Muscle of back (tissue), 13 donors: ENCODE results near the gene SDHB. TPM values are rescaled to one million over a fixed set of nuclear protein-coding genes. Genes with fewer than 3 reads are reported as not detected.

Experiments
- DNase-seq, 3 donors: peaks; one replicate each; pipeline versions ENCODE4 v3.0.0 to v3.0.0-alpha.2; 2013
- long read RNA-seq, 9 donors: transcript quantifications; one replicate each; lab custom pipeline, GENCODE V29; 2026
- polyA plus RNA-seq, 10 donors: library from polyadenylated mRNA; unstranded; fragments of 120-200 nt; gene quantifications; one replicate each; pipeline ENCODE4 v1.2.1, GENCODE V29; 2013; ENCODE audit not compliant: insufficient read length in 10 of 10

The SDHB gene
- polyA plus RNA-seq = 100 to 1,000 TPM in 8 of 10 donors, 10 to 100 TPM in 2; 84.0 to 146 (median 122) TPM
- long read RNA-seq, donor 1, transcript SDHB-201 (8 exons, 1,153 nt) = major isoform, 25 of 40 reads
- long read RNA-seq, donor 1, partial matches to known transcripts = 13 of 40 reads
- long read RNA-seq, donor 1, other reads (novel, unspliced or antisense) = 0 of 40 reads
- long read RNA-seq, donor 2, transcript SDHB-201 (8 exons, 1,153 nt) = major isoform, 23 of 24 reads
- long read RNA-seq, donor 2, partial matches to known transcripts = 0 of 24 reads
- long read RNA-seq, donor 2, other reads (novel, unspliced or antisense) = 0 of 24 reads
- long read RNA-seq, donor 3 = 0 reads
- long read RNA-seq, donor 4, transcript SDHB-201 (8 exons, 1,153 nt) = major isoform, 16 of 20 reads
- long read RNA-seq, donor 4, partial matches to known transcripts = 0 of 20 reads
- long read RNA-seq, donor 4, other reads (novel, unspliced or antisense) = 0 of 20 reads
- long read RNA-seq, donor 5, transcript SDHB-201 (8 exons, 1,153 nt) = major isoform, 23 of 47 reads
- long read RNA-seq, donor 5, partial matches to known transcripts = 22 of 47 reads
- long read RNA-seq, donor 5, other reads (novel, unspliced or antisense) = 0 of 47 reads
- long read RNA-seq, donor 6, transcript SDHB-201 (8 exons, 1,153 nt) = major isoform, 50 of 62 reads
- long read RNA-seq, donor 6, transcript SDHB-206 (2 exons, 636 nt) = minor isoform, 6 of 62 reads
- long read RNA-seq, donor 6, partial matches to known transcripts = 6 of 62 reads
- long read RNA-seq, donor 6, other reads (novel, unspliced or antisense) = 0 of 62 reads
- long read RNA-seq, donor 7, transcript SDHB-201 (8 exons, 1,153 nt) = major isoform, 19 of 23 reads
- long read RNA-seq, donor 7, partial matches to known transcripts = 0 of 23 reads
- long read RNA-seq, donor 7, other reads (novel, unspliced or antisense) = 0 of 23 reads
- long read RNA-seq, donor 8, transcript SDHB-201 (8 exons, 1,153 nt) = major isoform, 25 of 35 reads
- long read RNA-seq, donor 8, partial matches to known transcripts = 6 of 35 reads
- long read RNA-seq, donor 8, other reads (novel, unspliced or antisense) = 0 of 35 reads
- long read RNA-seq, donor 9, transcript SDHB-201 (8 exons, 1,153 nt) = major isoform, 5 of 5 reads
- long read RNA-seq, donor 9, partial matches to known transcripts = 0 of 5 reads
- long read RNA-seq, donor 9, other reads (novel, unspliced or antisense) = 0 of 5 reads

DNA sequence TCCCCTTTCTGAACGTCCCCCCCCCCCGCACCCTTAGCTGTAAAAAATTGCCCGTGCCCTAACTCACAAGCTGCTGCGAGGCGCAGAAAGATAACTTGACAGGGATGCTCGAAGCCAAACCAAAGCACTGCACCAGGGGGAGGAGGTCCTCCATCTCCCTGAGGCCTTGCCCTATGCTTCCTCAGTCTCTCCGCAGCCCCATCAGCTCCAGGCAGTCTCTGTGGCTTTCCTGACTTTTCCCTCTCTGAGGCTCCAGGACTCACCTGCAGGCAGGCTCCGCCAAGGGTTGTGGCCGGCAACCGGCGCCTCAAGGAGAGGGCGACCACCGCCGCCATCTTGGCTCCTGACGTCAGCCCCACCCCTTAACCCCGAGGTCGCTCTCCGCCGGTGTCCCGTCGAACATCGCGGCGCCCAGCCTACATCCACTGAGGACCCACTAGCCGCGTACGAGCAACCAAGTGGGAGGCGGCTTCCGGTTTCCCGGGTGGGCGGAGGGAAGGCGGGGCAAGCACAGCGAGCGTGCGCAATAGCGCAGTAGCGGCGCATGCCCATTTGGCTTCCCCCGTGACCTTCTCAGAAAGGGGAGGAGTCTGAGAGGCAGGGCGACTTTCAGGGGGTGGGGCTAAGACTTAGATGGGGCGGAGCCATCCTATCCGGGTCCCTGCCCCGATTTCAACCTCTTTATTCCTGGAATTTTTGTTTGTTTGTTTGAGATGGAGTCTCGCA, at the start of gene SDHB:
TSS of gene SDHB (minus strand) at position 348 of the 726 bp plus-strand sequence. CDS start at position 335, 13 bp downstream.
- DNase-seq = peak; percentile 98 to 99 (median 99)

DNA sequence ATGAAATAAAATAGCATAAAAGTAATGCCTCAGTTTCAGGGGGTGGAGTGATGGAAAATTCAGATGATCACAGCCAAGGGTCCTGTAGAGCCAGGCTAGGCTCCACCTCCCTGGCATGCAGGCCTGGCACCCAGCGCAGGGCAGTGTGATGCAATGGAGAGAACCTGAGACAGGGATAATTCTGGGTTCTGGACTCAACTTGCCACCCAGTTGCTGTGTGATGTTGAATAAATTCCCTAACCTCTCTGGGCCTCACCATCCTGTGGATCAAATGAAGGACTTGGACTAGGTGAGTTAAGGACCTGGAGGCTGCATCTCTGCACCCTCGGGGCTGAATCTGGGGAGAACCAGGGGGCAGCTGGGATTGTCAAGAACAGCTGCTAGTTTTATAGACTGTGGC, 48.4 kb upstream of the SDHB start:
- DNase-seq = no peak

DNA sequence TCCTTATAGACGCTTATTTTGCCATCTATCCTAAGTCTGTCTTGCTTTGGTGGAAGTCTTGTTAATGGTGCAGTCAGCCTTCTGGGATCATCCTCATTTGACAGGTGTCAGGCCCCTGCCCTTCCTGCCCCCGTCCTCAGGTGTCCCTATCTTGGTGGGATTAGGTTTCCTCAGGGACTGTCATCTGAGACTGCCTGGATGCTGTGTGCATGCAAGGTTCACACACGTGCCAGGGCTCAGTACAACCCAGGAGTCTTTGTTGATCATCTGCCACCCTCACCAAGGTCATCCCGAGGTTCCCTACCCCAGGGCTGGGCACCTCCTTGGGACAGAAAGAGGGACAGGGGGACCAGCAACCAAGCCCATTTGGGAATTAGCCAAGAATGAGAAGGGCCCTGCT, 47.4 kb upstream of the SDHB start:
- no peak for DNase-seq

DNA sequence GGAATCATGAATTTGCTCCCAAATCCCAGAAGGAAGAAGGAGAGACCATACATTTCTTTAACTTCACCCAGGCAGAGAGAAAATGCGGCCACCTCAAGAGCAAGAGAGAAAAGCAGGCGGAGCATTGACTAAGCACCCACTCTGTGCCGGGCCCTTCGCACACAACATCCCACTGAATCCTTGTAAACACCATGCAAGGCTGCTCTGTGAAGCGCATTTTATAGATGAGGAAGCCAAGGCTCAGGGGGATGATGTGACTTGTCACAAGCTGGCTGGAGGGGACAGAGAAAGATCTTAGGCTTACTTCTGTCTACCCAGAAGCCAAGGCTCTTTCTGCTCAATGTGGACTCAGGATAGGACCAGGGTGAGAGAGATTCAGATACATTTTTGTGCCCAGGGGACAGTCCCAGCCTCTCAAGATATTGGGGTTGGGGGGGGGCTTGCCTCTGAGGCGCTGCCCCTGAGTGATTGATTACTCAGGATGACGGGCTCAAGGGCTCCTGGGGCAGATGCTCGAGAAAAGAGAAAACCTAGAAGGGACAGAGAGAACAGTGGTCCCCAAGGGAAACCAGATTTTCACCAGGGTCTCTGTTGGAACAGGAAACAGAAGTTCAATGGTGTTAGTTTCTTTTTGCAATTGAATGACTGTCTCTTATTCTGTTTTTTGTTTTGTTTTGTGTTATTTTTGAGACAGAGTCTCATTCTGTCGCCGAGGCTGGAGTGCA, 45.9 kb upstream of the SDHB start:
- DNase-seq = no peak

DNA sequence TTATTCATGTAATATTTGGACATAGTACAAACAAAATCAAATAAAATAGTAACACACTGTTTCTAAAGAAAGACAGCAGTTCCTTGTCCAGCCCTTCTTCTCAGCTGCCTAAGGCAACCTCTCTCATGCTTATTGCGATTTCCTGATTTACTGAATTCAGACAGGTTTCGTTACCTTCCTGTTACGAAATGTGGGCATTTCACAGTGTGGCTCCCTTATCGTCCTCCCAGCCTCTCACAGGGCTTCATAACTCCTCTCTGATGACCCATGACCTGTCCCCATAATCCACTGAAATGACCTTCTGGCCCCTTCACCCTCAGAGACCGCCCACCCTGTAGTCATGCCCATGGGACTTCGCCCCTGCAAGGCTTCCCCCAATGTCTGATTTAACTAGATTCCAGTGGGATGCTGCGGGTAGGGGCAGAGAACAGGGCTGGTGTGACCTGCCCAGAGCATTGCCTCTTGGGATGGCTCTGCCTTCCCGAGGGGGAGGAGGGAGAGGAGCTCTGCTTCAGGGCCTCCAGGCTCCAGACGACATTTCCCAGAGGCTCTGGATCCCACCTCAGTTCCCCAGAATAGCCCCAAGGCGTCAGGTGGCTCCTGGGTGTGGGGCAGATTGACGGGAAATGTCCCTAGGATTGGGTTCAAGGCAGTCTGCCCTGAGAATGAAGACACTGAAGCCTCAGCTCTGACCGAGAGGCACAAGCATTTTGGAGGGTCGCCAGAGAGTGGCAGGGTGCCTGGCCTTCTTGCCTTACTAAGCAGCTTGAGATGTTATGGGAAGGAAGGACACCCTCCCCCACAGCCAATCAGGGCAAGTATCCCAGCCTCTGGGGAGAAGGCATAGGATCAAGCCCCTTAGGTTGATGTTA, 44.9 kb upstream of the SDHB start:
- peak in 2 of 3 donors; percentile 60 to 64 for DNase-seq

DNA sequence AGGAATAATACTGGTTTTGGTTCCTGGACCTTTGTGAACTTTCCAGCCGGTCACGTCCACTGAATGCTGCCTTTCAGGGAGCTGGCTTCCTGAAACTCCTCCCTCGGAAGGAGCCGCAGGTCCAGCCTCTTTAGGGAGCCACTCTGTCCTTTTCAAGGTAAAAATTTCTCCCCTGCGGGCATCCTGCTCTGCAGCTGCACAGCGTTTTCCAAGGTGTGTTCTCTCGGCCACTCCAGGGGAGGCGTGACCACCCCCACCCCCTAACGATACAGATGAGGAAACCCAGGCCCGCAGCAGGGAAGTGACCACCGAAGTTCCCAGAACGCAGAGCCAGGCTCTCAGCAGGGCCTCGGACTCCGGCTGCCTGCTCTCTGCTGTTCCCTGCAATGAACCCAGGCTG, 44.0 kb upstream of the SDHB start:
- DNase-seq = no peak

DNA sequence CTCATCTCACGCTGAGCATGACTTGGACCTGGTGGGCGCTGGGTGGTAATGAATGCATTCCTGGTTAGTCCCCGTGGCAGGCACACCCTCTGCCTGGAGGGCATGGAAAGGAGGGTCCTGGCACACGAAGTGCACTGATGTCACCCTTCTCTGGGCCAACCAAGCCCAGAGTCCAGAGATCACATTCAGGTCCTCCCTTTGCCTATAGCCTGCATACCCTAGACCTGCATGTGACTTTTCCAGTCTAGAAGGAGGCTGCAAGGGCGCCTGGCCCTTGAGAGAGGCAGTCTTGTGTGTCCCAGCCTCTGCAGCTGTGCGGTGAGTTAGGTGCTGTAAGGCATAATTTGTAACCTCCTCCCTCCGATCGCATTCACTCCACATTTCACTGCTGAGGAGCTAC, 43.3 kb upstream of the SDHB start:
- DNase-seq = no peak

DNA sequence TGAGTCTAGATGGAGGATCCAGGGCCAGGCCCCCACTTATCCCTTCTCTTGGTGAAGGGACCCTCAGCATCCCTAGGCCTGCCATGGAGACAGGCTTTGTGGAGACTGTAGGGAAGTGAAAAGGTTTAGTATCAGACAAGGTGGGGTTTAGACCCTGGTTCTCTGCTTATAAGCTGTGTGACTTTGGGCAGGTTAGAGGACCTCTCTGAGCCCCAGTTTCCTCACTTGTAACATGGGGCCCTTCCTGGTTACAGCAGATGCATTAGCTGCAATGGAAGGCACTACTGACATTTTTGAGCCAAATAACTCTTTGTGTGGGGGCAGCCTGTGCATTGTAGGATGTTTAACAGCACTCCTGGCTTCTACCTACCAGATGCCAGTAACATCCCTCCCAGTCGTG, 42.8 kb upstream of the SDHB start:
- no peak for DNase-seq

DNA sequence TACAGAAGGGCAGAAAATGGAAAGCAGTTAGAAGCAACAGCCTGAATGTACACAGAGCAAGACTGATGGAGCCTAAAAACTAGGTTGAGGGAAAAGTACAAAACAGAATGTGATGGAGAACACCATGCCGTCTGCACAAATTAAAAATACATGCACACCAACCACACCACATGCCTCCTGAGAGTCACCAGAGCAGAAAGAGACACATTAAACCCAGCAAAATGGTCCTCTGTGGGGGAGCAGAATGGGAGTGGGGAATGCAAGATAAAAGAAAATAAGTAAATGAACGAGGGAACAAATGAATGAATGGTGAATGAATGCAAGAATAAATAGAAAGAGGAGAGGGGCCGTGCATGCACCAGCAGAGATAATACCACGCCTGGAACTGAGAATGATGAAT, 41.3 kb upstream of the SDHB start:
- no peak for DNase-seq

DNA sequence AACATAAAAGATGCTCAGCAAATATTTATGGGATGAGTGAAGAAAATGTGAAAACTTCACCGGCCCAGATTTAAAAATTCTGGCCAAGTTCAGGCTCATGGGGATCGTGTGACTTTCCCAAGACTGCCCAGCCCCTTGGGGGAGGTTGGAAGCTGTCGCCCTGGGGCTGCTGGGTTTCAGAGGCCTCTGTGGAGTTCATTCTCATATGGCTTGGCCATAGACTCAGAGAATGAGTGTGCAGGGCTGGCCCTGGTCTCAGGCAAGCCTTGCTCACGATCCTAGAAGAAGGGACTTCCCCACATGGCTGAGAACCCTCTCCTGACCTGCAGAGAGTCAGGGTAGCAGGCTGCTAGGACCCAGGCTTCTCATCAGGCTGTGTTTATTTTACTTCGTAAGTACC, 40.8 kb upstream of the SDHB start:
- DNase-seq = no peak

DNA sequence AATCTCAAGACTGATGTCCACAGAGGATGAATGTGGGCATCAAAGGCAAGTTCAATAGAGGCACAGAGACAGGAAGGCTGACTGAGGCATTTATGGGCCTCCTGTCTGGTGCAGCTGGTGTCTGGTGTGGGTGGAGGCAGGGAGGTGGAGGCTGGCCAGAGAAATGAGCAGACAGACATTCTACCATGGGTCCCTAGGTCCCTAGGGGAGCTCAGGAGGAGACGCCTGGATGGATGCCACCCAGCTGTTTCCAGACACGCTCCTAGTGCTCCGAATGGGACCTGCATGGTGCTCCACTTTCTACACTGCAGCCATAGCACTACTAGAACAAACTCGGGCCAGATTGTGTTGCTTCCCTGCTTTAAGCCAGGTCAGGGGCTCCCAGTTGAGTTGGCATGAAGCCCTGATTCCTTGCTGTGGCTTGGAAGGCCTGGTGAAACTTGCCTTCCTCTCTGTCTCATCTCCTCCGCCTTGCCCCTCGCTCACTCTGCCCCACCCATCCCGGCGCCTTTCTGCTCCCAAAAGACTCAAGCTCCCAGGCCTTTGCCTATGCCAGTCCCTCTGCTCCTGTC, 40.1 kb upstream of the SDHB start:
- DNase-seq = no peak

DNA sequence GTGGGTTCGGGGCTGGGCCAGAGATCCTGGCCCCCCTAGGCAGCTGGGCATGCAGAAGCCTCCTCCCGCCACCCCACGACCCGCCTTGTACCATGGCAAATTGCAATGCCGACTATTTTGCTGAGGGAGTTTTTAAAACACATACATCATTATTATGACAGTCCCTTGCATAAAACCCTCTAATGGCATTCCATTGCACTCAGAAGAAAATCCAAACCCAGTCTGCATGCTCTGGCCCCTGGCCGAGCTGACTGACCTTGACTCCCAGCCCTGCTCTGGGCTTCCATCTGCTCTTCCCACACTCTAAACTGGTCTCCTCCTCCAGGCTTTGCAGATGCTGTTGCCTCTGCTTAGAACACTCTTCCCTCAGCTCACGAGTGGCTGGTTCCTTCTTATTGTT, 37.4 kb upstream of the SDHB start:
- no peak for DNase-seq

DNA sequence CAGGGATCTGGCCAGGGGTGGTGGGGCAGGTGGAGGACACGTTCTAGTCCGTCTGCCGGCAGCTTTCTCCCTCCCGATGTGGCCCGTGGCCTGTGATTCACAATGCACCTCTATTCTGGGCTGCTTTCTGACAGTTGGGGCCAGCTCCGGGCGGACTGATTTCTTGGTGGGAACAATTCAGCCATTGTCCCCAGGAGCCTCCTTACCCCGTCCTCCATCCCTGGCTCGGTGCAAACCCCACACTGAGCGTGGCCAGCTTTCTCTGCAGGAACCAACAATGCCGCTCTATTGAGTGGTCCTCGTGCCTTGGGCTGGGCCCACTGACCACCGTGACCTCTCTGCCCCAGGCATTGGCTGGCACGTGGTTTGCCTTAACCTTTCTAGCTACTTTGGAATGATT, 35.7 kb upstream of the SDHB start:
- DNase-seq = no peak

DNA sequence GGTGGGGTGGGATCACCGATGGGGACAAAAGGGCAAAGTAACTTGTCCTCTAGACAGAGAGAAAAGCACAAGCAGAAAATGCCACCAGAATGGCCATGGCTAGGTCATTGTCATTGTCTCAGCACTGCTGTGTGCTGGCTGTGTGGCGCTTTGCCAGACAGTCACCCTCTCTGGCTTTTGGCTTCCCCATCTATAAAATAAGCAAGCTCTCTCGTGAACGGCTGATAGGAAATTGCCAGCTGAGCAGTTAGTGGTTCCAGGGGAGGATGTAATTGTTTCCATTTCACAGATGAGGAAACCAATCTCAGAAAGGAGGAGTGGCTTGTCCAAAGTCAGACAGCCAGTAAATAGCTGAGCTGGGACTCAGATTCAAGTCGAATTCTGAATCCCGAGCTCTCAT, 32.9 kb upstream of the SDHB start:
- no peak for DNase-seq

DNA sequence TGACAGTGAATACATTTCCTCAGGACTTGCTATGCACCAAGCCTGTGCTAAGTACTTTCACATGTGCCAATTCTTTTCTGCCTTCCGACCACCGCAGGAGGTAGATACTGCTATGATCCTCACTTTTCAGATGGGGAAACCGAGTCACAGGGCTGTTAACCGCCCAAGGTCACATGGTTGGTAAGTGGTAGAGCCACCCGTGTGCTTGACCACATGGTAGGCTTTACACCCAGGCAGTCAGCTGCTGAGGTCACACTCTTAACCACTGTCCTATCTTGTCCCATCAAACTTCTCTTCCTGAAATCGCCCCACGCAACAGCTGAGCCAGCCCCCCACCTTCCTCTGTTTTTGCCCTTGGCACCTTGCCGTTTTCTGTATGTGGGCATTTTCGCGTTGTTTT, 31.0 kb upstream of the SDHB start:
- DNase-seq = no peak

DNA sequence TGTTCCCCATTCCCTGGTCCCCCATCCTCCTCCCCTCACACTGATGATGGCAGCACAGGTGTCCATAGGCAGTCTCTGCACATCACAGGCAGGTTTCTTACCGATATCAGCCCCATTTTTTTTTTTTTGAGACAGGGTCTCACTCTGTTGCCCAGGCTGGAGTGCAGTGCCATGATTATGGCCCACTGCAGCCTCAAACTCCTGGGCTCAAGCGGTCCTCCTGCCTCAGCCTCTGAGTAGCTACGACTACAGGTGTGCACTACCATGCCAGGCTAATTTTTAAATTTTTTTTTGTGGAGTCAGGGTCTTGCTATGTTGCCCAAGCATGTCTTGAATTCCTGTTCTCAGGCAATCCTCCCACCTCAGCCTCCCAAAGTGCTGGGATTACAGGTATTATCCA, 28.9 kb upstream of the SDHB start:
- no peak for DNase-seq

DNA sequence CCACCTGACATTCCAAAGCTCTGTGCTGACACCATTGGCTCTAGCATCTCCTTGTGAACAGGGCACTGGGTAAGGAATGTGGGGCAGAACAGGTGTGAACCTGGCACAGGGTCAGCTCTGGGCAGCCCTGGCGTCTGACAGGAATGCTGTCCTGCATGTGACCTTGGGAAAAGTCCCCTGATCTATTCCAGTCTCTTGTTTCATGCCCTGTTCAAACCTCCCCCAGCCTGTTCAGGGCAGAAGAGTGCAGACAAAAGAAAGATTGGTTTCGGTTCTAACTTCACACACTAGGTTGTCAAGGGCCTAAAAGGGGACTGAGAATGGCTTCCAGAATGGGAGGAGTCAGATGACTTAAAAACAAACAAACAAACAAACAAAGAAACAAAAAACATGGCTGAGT, 27.6 kb upstream of the SDHB start:
- no peak for DNase-seq

DNA sequence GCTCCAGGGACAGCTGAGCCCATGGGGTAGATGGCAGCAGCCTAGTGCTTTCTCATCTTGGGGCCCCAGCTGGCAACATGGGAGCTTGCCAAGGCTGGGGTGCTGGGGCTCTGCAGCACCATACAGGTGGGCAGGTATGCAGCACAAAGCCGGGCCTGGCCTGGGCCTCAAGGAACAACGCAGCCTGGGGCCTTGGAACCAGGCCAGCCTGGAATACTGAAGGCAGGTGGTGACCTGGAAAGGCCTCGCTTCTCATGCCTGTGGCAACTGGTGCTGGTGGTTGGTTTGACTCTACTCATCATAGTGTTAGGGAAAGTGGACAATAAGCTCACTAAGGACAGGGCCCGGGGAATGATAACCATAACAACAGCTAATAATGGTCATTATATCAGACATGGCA, 27.0 kb upstream of the SDHB start:
- DNase-seq = peak in 1 of 3 donors; percentile 27

DNA sequence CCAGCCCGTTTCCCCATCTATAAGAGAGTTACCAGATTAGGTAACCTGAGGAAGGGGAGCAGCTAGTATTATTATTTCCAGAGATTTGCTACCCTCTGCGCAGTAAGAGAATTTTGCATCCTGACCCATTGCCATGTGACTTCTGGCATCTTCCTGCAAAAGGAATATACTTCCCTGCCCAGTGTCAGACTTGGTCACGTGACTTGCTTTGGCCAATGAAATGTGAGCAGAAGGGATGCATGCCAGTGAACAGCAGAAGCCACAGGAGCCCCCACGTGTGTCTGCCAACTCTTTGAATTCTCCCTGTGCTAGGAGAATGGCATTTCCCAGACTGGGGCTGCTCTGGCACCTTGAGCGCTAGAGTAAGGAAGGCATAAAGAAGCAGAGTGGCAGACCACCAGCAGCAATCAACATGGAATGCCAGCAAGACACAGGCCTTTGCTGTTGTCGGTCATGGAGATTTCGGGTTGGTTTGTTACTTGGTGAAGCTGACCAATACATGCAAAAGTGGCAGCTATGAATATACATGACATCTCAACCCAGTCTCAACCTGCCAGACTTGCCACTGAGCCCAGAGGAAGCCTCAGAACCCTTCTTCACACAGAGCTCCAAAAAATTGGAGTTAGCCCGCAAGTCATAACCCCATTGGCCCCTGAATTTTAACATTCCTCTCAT, 26.4 kb upstream of the SDHB start:
- DNase-seq = no peak
